LNCaP clone FGC (cell line): ENCODE measurements around the gene FAAP20.
A peak's percentile ranks its signal among the peaks of the same experiment; 100 is the strongest.

ENCODE experiments used
- DNase-seq: peaks from one replicate; pipeline ENCODE4 v3.0.0-alpha.2; 2011; ENCODE audit warnings: low read depth
- H3K4me3 ChIP-seq: 2 replicates; pipeline ENCODE4 v1.5.1; 2011; ENCODE audit warnings: mild to moderate bottlenecking, low read depth, low read length, control low read depth
- TF ChIP-seq, protein P1 (sequence below): IDR thresholded peaks from 2 replicates; pipeline ENCODE4 v1.5.1; 2012; ENCODE audit warnings: mild to moderate bottlenecking; ENCODE audit not compliant: control insufficient read depth, insufficient read depth; ENCODE audit errors: extremely low read depth

FAAP20 gene

DNA sequence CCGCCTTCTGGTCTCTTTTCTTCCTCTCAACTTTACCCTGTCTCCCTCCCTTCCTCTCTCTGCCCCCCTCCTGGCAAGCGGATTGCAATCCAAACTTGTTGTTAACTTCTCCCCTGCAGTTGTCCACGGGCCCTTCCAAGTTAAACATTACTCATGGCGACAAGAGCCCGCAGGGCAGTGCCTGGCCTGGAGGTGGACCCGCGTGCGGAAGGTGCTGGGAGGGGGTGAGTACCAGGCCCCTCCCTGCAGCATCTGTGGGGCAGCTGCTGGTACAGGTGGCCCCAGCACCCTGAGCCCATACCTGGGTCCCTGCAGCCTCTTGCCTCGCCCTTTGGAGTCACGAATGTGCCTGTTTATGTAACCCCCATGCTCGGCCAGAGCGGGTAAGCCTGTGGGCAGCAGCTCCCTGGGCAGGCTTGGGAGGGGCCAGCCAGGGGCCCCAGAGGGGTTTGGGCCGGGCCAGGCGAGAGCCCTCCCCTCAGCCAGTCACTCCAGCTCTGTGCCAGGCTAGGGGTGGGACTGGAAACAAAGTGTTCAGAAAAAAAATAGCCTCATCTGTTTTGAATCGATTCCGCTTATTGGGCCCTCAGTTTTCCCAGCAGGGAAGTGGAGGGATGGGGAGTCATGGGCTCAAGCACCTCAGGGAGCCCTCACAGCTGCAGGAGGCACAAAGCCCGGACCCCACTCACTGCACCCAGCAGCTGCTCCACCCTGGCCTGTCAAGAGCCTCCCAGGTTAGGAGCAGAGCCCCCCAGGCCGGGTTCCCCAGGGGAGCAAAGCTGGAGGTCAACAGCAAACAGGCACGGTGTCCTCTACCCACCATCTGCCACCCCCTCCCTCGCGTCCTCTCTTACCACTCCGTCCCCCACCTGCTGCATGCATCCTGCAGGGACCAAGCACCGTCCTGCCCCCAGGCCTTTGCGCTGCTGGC lies 14.0 kb upstream of the FAAP20 start:
- peak; percentile 75 for DNase-seq
- TF ChIP-seq, protein P1, sequence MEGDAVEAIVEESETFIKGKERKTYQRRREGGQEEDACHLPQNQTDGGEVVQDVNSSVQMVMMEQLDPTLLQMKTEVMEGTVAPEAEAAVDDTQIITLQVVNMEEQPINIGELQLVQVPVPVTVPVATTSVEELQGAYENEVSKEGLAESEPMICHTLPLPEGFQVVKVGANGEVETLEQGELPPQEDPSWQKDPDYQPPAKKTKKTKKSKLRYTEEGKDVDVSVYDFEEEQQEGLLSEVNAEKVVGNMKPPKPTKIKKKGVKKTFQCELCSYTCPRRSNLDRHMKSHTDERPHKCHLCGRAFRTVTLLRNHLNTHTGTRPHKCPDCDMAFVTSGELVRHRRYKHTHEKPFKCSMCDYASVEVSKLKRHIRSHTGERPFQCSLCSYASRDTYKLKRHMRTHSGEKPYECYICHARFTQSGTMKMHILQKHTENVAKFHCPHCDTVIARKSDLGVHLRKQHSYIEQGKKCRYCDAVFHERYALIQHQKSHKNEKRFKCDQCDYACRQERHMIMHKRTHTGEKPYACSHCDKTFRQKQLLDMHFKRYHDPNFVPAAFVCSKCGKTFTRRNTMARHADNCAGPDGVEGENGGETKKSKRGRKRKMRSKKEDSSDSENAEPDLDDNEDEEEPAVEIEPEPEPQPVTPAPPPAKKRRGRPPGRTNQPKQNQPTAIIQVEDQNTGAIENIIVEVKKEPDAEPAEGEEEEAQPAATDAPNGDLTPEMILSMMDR = no peak
- H3K4me3 ChIP-seq = no peak overlapping the region

DNA sequence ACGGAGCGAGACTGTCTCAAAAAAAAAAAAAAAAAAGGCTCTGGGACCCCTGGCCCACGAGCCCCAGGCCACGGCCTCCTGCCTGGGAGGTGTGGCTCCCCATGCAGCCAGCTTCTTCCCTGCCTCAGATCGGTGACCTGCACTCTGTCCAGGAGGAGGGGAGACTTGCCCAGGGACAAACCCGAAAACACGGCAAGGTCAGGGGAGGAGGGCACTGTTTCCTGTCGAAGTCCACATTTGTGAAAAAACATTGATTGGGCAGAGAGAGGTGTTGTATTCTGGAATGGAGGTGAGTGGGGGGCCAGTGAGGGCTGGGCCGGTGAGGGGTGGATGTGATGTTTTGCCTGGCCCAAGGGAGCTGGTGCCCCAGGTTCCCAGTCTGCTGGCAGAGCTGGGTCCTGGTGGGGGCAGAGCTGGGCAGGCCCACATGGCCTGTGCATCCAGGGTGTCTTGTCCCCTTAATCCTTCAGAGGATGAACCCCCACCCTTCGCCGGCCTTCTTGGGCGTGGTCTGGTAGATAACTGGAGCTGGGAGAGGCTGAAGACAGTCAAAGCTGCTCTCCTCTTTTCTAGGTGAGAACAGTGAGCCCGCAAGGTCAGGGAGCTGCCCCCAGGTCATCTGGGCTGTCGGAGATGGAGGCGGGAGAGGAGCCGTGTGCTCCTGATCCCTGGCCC lies 12.4 kb upstream of the FAAP20 start:
- DNase-seq = no peak
- TF ChIP-seq, protein P1 = no peak
- no peak overlapping the region for H3K4me3 ChIP-seq

DNA sequence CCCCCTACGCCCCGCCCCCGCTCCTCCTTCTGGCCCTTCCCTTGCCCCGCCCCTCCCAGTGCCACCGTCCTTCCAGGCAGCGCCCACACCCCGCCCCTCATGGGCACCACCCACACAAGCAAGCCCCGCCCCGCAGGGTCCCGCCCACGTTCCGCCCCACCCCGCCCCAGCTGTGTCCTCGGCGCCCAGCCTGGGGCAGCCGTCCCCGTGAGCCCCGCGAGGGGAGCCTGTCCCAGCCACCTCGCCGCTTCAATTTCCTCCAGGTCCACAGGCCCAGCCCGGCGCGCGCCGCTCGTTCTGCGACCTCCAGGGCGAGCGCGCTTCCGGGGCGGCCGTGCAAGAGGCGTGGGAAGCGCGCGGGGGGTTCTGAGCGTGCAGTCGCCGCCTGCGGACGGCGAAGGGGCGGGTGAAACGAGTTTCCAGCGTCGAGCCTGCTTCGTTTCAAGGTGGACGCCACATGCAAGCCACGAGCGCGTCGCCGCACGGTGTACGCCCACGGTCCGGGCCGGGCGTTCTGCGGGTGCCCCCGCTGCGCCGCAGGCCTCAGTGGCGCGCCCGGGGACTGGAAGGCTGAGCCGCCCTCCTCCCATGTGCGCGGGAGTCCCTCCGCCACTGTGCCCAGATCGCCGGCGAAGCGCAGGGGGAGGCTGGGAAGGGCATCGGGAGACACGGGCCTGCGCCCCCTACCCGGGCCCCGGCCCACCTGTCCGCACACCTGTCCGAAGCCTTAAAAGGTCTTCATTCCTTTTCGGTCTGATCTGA lies 10.8 kb upstream of the FAAP20 start:
- TF ChIP-seq, protein P1 = no peak
- peak; percentile 52 for DNase-seq
- H3K4me3 ChIP-seq = peak overlapping the region; percentile 45

- no peak for DNase-seq
- TF ChIP-seq, protein P1 = no peak
- peak overlapping the region; percentile 36 for H3K4me3 ChIP-seq
These were observed 10.0 kb upstream of the FAAP20 start for GRCh38 chr1:2204415-2205190.

- TF ChIP-seq, protein P1 = no peak
- DNase-seq = no peak
- H3K4me3 ChIP-seq = no peak overlapping the region
These were observed 9.3 kb upstream of the FAAP20 start for GRCh38 chr1:2203671-2204414.
